GM12878 (cell line): ENCODE data around the gene MAML3. TPM values are rescaled to one million over a fixed set of nuclear protein-coding genes. Genes with fewer than 3 reads are reported as not detected.

Source experiments
- ATAC-seq: fragments of 200-7000 bp; cut with Tn5 transposase; 3 replicates; pipeline ENCODE4 v1.9.1; 2020; ENCODE audit warnings: mild to moderate bottlenecking, moderate library complexity
- BruUV-seq: library from RNA; stranded (reverse); fragments of 400-500 nt; replicated peaks from 2 replicates; lab custom pipeline; 2021; lab: Mats Ljungman, UMichigan
- CTCF ChIA-PET: fragments of 300-600 bp; sonication (Branson Sonifier 250); formaldehyde crosslinking; extraction: SDS; loops from one replicate; lab custom pipeline; 2021; ENCODE audit warnings: inconsistent platforms; lab: Yijun Ruan, JAX
- POLR2A ChIA-PET: fragments of 350-600 bp; formaldehyde crosslinking; extraction: SDS; loops from one replicate; lab custom pipeline; 2021; ENCODE audit warnings: inconsistent platforms; lab: Charles Lee
- RAD21 ChIA-PET: fragments of 300-600 bp; sonication (Branson Sonifier 250); formaldehyde crosslinking; loops from one replicate; lab custom pipeline; 2023; ENCODE audit warnings: antibody characterized with exemption; ENCODE audit not compliant: unreplicated experiment; lab: Charles Lee
- SMC1A ChIA-PET: fragments of 300-600 bp; sonication (Branson Sonifier 250); formaldehyde crosslinking; loops from one replicate; lab custom pipeline; 2023; ENCODE audit not compliant: unreplicated experiment, uncharacterized antibody; lab: Charles Lee
- DNase-seq: peaks from one replicate; pipeline ENCODE4 v3.0.0-alpha.2; 2011; ENCODE audit warnings: low read depth, low spot score
- FAIRE-seq: peaks from 3 replicates; lab custom pipeline; 2011; peaks lifted over from hg19 to GRCh38; lab: Jason Lieb, UNC
- H2AFZ ChIP-seq: 2 replicates; pipeline ENCODE4 v1.6.0; 2011; ENCODE audit warnings: low read depth, low read length, control low read depth; ENCODE audit not compliant: control insufficient read depth
- H3K27ac ChIP-seq: 2 replicates; pipeline ENCODE4 v1.5.1; 2011; ENCODE audit warnings: control low read depth; ENCODE audit not compliant: control insufficient read depth, insufficient read depth
- H3K27me3 ChIP-seq, 2 experiments: replicated peaks in 1 of 2; 2 replicates each; pipeline versions ENCODE4 v1.6.0 to v1.6.1; 2011; ENCODE audit warnings: low read length in 1 of 2; ENCODE audit not compliant: control insufficient read depth in 2 of 2, insufficient read depth in 2 of 2
- H3K36me3 ChIP-seq, 2 experiments: 2 replicates each; pipeline ENCODE4 v1.5.1; 2011; ENCODE audit warnings: low read length in 1 of 2; ENCODE audit not compliant: control insufficient read depth in 2 of 2, insufficient read depth in 2 of 2
- H3K4me1 ChIP-seq: 2 replicates; pipeline ENCODE4 v1.6.1; 2011; ENCODE audit warnings: mild to moderate bottlenecking, low read length, moderate library complexity, mixed read lengths; ENCODE audit not compliant: control insufficient read depth, insufficient read depth
- H3K4me2 ChIP-seq: 2 replicates; pipeline ENCODE4 v1.6.0; 2011; ENCODE audit warnings: control low read depth; ENCODE audit not compliant: control insufficient read depth, insufficient read depth
- H3K4me3 ChIP-seq: fragments of 200-600 bp; sonication (generic); 2 replicates; pipeline ENCODE4 v1.5.1; 2016
- H3K79me2 ChIP-seq: 2 replicates; pipeline ENCODE4 v1.6.0; 2011; ENCODE audit warnings: low read length; ENCODE audit not compliant: control insufficient read depth, insufficient read depth
- H3K9ac ChIP-seq: 2 replicates; pipeline ENCODE4 v1.8.0; 2011; ENCODE audit warnings: low read length, control low read depth, mixed read lengths; ENCODE audit not compliant: control insufficient read depth, insufficient read depth
- H3K9me3 ChIP-seq: replicated peaks from 3 replicates; pipeline ENCODE4 v1.5.1; 2011; ENCODE audit warnings: mild to moderate bottlenecking, low read length; ENCODE audit not compliant: control insufficient read depth, insufficient read depth
- H4K20me1 ChIP-seq: 2 replicates; pipeline ENCODE4 v1.6.0; 2011; ENCODE audit not compliant: control insufficient read depth, insufficient read depth
- ATF7 ChIP-seq: fragments of 450-650 bp; IDR thresholded peaks from 2 replicates; pipeline ENCODE4 v1.6.1; 2016; ENCODE audit warnings: low read depth, mild to moderate bottlenecking
- BACH1 ChIP-seq: fragments of 450-650 bp; IDR thresholded peaks from 2 replicates; pipeline ENCODE4 v1.6.1; 2017; ENCODE audit warnings: mild to moderate bottlenecking, borderline replicate concordance
- BCLAF1 ChIP-seq: fragments of 450-650 bp; IDR thresholded peaks from 2 replicates; pipeline ENCODE4 v1.6.1; 2017; ENCODE audit warnings: antibody characterized with exemption, mild to moderate bottlenecking, moderate library complexity
- ESRRA ChIP-seq: IDR thresholded peaks from 2 replicates; pipeline ENCODE4 v1.6.1; 2012; ENCODE audit warnings: mild to moderate bottlenecking, low read length, improper control_type of control experiment
- GATAD2B ChIP-seq: fragments of 450-650 bp; conservative IDR thresholded peaks from 2 replicates; pipeline ENCODE4 v1.6.1; 2017; ENCODE audit warnings: low read depth, mild to moderate bottlenecking, moderate library complexity
- IKZF1 ChIP-seq: fragments of 450-650 bp; conservative IDR thresholded peaks from 2 replicates; pipeline ENCODE4 v1.6.1; 2017; ENCODE audit warnings: antibody characterized with exemption, mild to moderate bottlenecking
- KAT2A ChIP-seq: conservative IDR thresholded peaks from 2 replicates; pipeline ENCODE4 v1.6.1; 2011; ENCODE audit warnings: low read depth, low read length; ENCODE audit not compliant: control insufficient read depth
- KDM1A ChIP-seq: fragments of 200-600 bp; sonication (generic); IDR thresholded peaks from 2 replicates; pipeline ENCODE4 v1.6.1; 2016; ENCODE audit warnings: borderline replicate concordance
- LARP7 ChIP-seq: fragments of 450-650 bp; IDR thresholded peaks from 2 replicates; pipeline ENCODE4 v1.6.1; 2017; ENCODE audit warnings: mild to moderate bottlenecking
- MLLT1 ChIP-seq: fragments of 450-650 bp; IDR thresholded peaks from 2 replicates; pipeline ENCODE4 v1.6.1; 2016; ENCODE audit warnings: mild to moderate bottlenecking
- MXI1 ChIP-seq: fragments of 150-350 bp; IDR thresholded peaks from 2 replicates; pipeline ENCODE4 v1.6.1; 2011; ENCODE audit warnings: low read depth, mild to moderate bottlenecking, inconsistent platforms, low read length, improper control_type of control experiment
- SREBF1 ChIP-seq: IDR thresholded peaks from 2 replicates; pipeline ENCODE4 v1.6.1; 2012; ENCODE audit warnings: mild to moderate bottlenecking, low read length
- TCF3 ChIP-seq: IDR thresholded peaks from 2 replicates; pipeline ENCODE4 v1.6.1; 2012; ENCODE audit warnings: low read depth, mild to moderate bottlenecking, low read length, borderline replicate concordance; ENCODE audit not compliant: insufficient read depth
- WGBS: methylation state at CpG from one replicate; pipeline ENCODE4 v1.1.6; 2016; ENCODE audit warnings: low lambda C conversion rate; ENCODE audit not compliant: insufficient replicate concordance, insufficient coverage; ENCODE audit errors: missing lambda C conversion rate; 5-methylcytosine and 5-hydroxymethylcytosine counted together
- in situ Hi-C: fragments of 300-500 bp; cut with MboI; formaldehyde crosslinking; loops from 9 replicates; pipeline ENCODE4 v1.14.3; 2018; ENCODE audit warnings: mixed read lengths
- intact Hi-C: fragments of 100-400 bp; cut with micrococcal nuclease; formaldehyde crosslinking; loops from one replicate; pipeline ENCODE4 v1.14.2; 2022; ENCODE audit not compliant: unreplicated experiment
- polyA plus RNA-seq, 11 experiments: library from polyadenylated mRNA; depleted of rRNA in 4 of 11; unstranded in 6 of 11; stranded (reverse) in 5 of 11; fragments of >200 nt; fragmentation: Nextera tagmentation in 4 of 11; fragmentation: Illumina TruSeq in 1 of 11; extraction: Ambion mirVana in 4 of 11; extraction: Trizol in 1 of 11; gene quantifications; 1 replicate in 1 of 11; 2 replicates in 10 of 11; pipeline versions ENCODE4 v1.2.1 to v1.2.3, GENCODE V29; 2011 to 2016; ENCODE audit warnings: inconsistent platforms in 2 of 11, missing spikeins in 2 of 11, low read depth in 1 of 11
- total RNA-seq, 4 experiments: library from RNA; depleted of rRNA in 3 of 4; stranded (reverse); fragments of >200 nt in 3 of 4; fragmentation: Illumina TruSeq in 1 of 4; extraction: Trizol in 1 of 4; gene quantifications; 2 replicates each; pipeline versions ENCODE4 v1.2.1 to v1.2.3, GENCODE V29; 2013 to 2021
- TF ChIP-seq, protein P1 (sequence below): fragments of 450-650 bp; IDR thresholded peaks from 2 replicates; pipeline ENCODE4 v1.6.1; 2017; ENCODE audit warnings: low read depth, mild to moderate bottlenecking, moderate library complexity

MAML3 gene
- total and polyA plus RNA-seq, 10 of the 15 experiments (the other 5 are each of a cell fraction or from before 2014, with no cell fraction given), result under 0.01 to 0.53 (median 0.06) TPM; not detected in 2

- ATAC-seq (no peak), DNase-seq (no peak)
- no peak overlapping the region for H2AFZ ChIP-seq
- ChIA-PET CTCF (no interaction called here), RAD21 (no interaction called here), SMC1A (no interaction called here)
- in situ Hi-C loops (no loop called here), intact Hi-C loops (no loop called here)
- H3K4me1 ChIP-seq, result no peaks in the 10 kb centered on the region
- no peaks in the 10 kb centered on the region for H4K20me1 ChIP-seq
- H3K36me3 ChIP-seq, result no peaks in the 10 kb centered on the region
- H3K4me2 ChIP-seq, result no peak overlapping the region
- no peak for TF ChIP-seq ATF7
- no peak for TF ChIP-seq ESRRA
- no peak for TF ChIP-seq MXI1
- no peak for TF ChIP-seq KDM1A
- no peak for TF ChIP-seq BACH1
- no peak for TF ChIP-seq GATAD2B
- no peak for TF ChIP-seq KAT2A
- no peak for TF ChIP-seq BCLAF1
- TF ChIP-seq MLLT1, result no peak
- TF ChIP-seq, protein P1, sequence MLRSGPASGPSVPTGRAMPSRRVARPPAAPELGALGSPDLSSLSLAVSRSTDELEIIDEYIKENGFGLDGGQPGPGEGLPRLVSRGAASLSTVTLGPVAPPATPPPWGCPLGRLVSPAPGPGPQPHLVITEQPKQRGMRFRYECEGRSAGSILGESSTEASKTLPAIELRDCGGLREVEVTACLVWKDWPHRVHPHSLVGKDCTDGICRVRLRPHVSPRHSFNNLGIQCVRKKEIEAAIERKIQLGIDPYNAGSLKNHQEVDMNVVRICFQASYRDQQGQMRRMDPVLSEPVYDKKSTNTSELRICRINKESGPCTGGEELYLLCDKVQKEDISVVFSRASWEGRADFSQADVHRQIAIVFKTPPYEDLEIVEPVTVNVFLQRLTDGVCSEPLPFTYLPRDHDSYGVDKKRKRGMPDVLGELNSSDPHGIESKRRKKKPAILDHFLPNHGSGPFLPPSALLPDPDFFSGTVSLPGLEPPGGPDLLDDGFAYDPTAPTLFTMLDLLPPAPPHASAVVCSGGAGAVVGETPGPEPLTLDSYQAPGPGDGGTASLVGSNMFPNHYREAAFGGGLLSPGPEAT, result no peak
- TF ChIP-seq IKZF1, result no peak
- no peak for TF ChIP-seq SREBF1
- TF ChIP-seq TCF3, result no peak
- no peak for TF ChIP-seq LARP7
- TF ChIP-seq, all 136 proteins: peak for 0
- no peak for FAIRE-seq
- Histone ChIP-seq H3K4me3 (no peak overlapping the region), H3K9me3 (no peaks in the 10 kb centered on the region), H3K27me3 (peaks cover 0 to 4% of the 10 kb centered on the region in 2 experiments; a peak in 3 of 4 replicates), H3K79me2 (no peaks in the 10 kb centered on the region), H3K27ac (no peak overlapping the region), H3K9ac (no peak overlapping the region)
- WGBS, result 1% methylated on average over 4 of the region's 4 CpGs
- BruUV-seq, result no TSS peak
- POLR2A ChIA-PET, result no interaction called here
These were observed 331.6 kb downstream of the MAML3 start for GRCh38 chr4:139822391-139822790.
